Activated CD4-positive, alpha-beta T cell treated with anti-CD3 and anti-CD28 coated beads for 24 hours (primary cell): Measurements from ENCODE around the gene ELOVL1.

Source experiments
- DNase-seq, 2 donors: peaks; one replicate each; pipeline ENCODE4 v3.0.0-alpha.2; 2020; ENCODE audit warnings: low read depth in 2 of 2

Gene ELOVL1

GRCh38 chr1:43329995-43330751 lies 37.6 kb downstream of the ELOVL1 start:
- peak; percentile 37 to 55 for DNase-seq

- DNase-seq = no peak
These were observed 40.1 kb downstream of the ELOVL1 start for GRCh38 chr1:43327549-43328292.

- DNase-seq = no peak
These were observed 42.4 kb downstream of the ELOVL1 start for GRCh38 chr1:43325381-43325780.

GRCh38 chr1:43324810-43325209 lies 43.0 kb downstream of the ELOVL1 start:
- no peak for DNase-seq

GRCh38 chr1:43322506-43322905 lies 45.3 kb downstream of the ELOVL1 start:
- no peak for DNase-seq

GRCh38 chr1:43321331-43321891 lies 46.4 kb downstream of the ELOVL1 start:
- DNase-seq = no peak

- no peak for DNase-seq
These were observed 48.0 kb downstream of the ELOVL1 start for GRCh38 chr1:43319766-43320165.

- DNase-seq = no peak
These were observed 48.5 kb downstream of the ELOVL1 start for GRCh38 chr1:43319288-43319687.

- no peak for DNase-seq
These were observed 49.0 kb downstream of the ELOVL1 start for GRCh38 chr1:43318831-43319230.

- no peak for DNase-seq
These were observed 49.9 kb downstream of the ELOVL1 start for GRCh38 chr1:43317817-43318471.

- DNase-seq = no peak
These were observed 50.9 kb downstream of the ELOVL1 start for GRCh38 chr1:43316738-43317520.

GRCh38 chr1:43315963-43316737 lies 51.7 kb downstream of the ELOVL1 start:
- no peak for DNase-seq

GRCh38 chr1:43315481-43315880 lies 52.3 kb downstream of the ELOVL1 start:
- no peak for DNase-seq

GRCh38 chr1:43314233-43314632 lies 53.6 kb downstream of the ELOVL1 start:
- no peak for DNase-seq

- DNase-seq = no peak
These were observed 54.0 kb downstream of the ELOVL1 start for GRCh38 chr1:43313771-43314170.
